Measurements from ENCODE around the gene HAPSTR1.

HAPSTR1 gene

GRCh38 chr16:9124444-9124843, 33.0 kb downstream of the HAPSTR1 start:
- DNase-seq, result no peak

DNA sequence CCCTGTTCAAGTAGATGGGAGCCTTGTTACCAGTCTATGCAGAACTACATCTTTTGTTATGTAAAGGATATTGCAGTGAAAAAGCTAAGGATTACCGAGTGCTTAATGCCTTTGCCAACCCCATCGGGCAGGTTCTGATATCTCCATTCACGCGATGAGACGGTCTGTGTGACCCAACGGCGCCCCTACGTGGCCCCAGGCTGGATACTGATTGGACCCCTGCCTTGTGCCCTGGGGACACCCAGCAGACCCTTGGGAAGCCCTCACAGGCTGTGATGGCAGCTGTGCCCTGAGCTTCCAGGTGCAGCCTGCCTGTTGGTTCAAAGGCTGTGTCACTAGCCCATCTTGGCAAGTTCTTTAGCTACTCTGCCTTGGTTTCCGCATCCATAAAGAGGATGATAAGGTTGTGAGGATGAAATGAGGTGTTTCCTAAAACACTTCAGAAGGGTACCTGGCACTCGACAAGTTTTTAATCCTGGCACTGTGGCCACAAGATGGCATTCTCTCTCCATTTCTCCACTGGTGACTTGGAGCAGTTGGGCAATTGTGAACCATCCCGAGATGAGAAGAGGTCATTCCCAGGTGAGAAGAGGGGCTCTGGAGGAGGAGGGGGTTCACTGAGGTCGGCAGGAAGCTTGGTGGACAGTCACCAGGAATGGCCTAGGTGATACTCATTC, 33.6 kb downstream of the HAPSTR1 start:
- no peak for DNase-seq

DNA sequence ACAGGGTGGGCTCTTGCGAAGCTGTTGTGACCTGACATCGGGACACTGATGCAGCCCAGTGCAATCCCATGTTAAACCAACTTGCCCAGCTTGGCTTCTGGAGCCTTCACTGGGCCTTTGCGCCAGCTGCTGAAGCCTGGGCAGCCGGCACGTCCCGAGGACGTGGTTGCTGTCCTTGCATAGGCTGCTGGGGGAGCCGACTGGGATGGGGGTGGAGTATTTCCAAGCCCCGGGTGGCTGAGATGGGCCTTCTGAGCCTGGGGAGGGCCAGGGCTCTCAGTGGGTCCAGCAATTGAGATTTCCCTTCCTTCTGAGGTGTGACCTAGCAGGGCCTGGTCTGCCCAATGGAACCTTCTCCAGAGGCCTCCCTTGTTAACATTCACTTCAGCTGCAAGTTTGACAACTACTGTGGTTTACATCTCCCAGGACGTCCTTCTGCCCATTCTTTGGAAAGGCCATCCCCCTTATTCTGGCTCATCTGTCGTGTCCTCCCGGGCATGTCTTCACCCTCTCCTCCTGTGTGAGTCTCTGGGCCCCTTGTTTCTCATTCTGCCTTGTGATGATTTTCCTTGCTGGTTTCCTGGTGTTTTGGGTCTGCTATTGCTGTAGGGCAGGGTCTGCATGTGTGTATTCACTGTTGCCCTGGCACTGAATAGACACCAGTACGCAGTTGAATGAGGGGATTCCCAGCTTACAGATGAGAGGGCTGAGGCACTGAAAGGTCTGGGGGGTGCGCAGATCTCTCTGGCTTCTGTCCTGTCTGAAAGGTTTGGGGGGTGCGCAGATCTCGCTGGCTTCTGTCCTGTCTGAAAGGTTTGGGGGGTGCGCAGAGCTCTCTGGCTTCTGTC, 34.4 kb downstream of the HAPSTR1 start:
- no peak for DNase-seq

DNA sequence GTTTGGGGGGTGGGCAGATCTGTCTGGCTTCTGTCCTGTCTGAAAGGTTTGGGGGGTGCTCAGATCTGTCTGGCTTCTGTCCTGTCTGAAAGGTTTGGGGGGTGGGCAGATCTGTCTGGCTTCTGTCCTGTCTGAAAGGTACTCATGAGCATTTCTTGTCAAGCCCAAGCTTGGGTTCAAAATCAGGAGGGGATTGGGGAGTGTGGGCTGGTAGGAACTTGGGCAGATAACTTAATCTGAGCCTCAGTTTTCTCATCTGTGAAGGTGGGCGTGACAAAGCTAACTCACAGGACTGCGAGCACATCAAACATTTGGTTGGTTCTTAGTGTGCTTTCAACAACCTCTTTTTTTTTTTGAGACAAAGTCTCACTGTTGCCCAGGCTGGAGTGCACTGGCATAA, 35.2 kb downstream of the HAPSTR1 start:
- no peak for DNase-seq

DNA sequence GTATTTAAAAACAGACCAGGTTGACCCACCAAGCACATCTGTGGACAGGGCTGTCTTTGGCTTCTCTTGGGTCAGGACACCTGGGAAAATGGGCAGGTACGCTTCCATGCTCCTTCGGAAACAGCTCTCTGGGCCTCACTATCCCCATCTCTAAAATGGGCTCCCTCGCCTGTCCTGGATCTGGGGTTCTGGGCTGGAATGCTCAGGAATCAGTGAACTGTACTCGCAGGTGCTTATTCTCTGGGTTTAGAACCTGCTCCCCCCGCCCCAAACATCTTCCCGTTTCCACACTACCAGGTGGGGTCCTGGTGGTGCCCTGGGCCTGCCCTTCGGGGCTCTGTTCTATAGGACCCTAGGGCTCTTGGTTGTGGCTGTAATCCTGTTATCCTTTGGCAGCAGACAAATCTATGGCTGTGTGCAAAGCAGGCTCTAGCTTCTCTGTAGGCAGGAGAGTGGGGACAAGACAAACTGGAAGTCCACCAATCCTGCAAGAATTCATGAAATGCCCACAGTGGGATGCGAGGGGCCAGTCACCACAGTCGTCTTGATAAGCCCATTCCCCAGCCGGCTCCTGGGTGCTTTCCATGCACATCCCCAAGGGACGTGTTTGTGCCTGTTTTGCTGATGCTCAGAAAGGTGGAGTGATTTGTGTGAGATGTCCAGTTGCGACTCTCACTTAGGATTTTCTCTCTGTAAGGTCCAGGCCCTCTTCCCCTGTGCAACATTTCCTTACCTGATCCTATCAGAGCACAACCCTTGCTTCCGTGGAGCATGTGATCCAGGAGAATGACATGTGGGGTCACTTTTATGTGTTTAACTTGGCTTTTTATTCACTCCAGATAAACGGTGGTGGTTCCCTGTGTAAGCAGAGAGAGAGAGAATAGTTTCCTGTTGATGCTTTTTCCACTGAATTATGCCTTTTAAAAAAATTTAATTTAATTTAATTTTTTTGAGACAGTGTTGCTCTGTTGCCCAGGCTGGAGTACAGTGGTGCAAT, 37.2 kb downstream of the HAPSTR1 start:
- DNase-seq, result no peak

- DNase-seq, result no peak
Observed at GRCh38 chr16:9134306-9134705, 42.9 kb downstream of the HAPSTR1 start.

DNA sequence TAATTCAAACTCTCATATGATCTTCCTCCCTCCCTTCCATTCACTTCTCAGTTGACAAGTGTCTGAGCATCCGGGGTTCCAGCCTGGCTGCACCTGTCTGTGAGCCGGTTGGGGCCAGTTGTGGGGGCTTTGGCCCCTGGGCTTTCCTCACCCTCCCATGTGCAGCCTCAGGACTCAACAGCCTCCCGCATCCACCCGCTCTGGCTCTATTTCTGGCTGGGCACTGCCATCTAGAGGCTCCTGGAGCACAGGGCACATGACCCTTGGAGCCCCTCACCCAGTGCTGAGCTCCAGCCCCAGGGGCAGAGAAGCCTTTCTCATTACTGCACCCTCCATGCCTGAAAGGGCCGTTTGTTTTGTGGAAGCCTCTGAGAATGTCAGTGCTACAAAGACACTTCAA, 43.3 kb downstream of the HAPSTR1 start:
- peak; percentile 39 for DNase-seq

DNA sequence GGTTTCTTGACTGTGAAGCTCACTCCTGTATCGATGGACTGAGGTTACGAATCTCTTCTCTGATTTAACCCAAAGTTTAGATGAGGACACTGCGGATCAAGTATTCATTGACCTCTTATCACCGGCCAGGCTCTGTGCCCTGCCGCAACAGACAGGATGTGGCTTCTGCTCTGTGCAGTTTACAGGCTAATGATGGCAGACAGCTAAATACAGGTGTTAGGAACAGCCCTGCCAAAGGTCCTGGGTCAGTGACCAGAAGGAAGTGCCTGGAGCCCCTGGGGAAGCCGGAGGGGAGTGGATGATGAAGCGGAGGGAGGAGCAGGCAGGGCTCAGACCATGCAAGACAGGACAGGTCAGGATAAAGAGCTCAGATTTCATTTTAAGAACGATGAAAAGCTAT, 44.4 kb downstream of the HAPSTR1 start:
- DNase-seq, result no peak

GRCh38 chr16:9136596-9136995, 45.2 kb downstream of the HAPSTR1 start:
- no peak for DNase-seq

DNA sequence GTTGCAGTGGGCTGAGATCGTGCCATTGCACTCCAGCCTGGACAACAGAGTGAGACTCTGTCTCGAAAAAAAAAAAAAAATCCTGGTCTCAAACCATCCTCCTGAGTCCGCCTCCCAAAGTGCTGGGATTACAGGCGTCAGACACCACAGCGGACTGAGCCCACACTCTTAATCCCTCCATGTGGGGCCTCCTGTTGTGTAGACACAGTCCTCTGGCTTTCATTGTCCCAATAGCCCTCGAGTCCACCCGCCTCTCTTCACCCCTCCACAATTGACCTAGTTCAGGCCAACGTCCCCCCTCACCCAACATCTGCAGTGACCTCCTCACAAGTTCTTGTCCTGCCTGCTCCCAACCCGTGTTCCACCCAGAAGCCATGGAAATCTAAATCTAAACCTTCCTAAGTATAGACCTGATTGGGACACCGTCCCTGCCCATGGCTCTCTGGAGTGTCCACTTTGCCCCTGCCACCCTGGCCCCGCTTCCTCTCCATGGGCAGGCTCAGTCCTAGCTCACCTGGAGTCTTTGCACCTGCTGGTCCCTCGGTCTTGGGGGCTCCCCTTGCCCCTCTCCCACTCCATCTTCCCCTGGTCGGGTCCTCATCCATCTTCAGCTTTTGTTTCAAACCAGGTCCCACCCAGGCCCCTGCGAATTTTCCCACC, 46.7 kb downstream of the HAPSTR1 start:
- no peak for DNase-seq

DNA sequence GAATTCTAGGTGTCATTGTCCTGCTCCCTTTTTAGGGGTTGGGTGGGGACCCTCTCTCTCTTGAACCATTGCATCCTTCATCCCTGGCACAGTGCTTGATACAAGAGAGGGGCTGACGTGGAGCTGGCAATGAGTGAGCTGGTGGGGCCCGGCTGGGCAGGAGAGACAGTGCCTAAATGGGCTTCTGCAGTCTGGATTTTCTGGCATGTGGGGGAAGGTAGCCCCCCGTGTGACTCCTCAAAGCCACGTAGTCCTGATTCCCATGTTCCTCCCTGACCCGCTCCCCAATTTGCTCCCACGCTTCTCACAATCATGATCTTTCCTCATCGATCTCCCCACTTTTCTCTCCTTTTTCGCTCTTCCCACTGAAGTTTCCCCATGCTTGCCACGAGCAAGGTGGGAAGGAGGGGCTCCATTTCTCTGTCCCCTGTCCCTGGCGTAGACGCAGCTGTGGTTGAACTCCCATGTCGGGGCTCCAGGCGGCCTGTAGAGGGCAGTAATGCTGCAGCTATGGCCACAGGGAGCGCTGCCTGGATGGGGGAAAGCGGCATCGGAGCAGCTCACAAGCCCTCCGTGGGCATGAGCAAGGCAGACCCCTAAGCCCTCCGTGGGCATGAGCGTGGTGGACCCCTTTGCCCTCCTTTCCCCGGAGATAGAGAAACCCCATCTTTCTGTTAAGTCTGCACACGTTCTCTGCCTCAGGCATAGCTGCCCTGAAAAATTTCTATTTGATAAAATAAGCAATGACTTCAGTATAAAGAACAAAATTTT, 47.5 kb downstream of the HAPSTR1 start:
- peak; percentile 45 for DNase-seq

- no peak for DNase-seq
Observed at GRCh38 chr16:9139965-9140364, 48.5 kb downstream of the HAPSTR1 start.
